Hippocampal formation (tissue), 2 donors: ENCODE results near the gene GDF7.
"Not testable (repeated sequence)": the region's sequence is repeated elsewhere in the genome, so short reads cannot be mapped to it uniquely, and the experiment has no call there.

Experiments used
- DNase-seq, 2 donors: peaks; one replicate each; lab custom pipeline; 2025; lab: John Stamatoyannopoulos, UW

GDF7 gene

DNA sequence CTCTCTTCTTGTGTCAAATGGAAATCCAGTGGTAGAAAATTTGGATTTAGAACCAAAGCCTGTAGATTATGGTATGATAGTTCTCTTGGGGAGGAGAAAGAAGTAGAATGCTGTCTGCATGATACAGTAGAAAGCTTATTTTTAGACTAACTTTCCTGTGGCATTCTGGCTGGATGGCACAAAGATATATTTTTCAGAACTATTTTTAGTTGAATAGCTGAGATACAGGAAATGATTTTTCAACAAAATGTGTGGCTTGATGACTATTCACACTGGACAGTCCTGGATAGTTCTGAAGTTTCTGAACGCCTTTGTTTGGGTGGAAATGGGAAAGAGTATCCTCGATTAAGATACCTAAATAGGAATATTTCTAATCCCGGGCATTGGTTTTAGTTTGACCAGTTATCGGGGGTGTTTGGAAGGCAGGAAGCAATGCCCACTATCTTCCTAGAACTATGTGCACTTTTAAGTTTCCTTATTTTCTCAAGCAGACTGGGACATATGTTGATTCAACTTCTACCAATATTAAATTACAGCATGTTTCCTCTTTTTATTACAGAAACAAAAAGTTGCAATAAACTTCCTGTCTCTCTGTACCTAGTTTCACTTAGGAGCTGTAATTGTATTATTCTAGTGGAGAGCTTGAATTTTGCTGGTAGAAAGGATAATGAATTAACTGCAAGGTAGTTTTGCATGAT, 32.1 kb downstream of the GDF7 start:
- DNase-seq = no peak

DNA sequence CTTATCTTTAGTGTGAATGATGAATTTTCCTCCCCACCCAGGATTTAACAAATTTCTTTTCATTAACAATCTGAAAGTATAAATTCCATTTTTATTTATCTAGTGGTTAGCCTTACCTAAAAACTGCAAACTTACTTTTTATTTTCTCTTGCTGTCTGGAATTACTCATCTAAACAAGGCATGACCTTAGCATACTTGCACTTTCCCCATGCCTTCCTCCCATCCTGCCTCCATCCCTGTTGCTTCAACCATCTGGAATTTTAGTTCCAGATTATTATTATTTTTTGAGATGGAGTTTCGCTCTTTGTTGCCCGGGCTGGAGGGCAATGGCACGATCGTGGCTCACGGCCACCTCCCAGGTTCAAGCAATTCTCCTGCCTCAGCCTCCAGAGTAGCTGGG, 35.6 kb downstream of the GDF7 start:
- no peak for DNase-seq

DNA sequence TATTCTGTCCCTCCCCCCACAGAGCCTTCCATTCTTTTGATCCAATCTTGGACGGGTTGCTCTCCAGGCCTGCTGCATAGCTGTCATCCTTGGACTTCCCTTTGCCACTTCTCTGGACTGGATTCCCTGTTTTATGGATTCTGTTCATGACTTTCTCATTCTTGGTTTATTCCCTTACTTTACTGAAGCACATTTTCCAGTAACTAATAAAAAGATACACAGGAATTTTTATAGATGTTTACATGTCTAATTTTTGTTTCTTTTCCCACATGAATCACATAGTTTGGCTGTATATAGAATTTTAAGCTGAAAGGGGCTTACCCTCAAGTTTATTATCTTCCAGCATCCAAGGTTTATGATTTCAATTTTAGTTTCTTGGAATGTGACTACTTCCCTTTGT, 37.9 kb downstream of the GDF7 start:
- no peak for DNase-seq

DNA sequence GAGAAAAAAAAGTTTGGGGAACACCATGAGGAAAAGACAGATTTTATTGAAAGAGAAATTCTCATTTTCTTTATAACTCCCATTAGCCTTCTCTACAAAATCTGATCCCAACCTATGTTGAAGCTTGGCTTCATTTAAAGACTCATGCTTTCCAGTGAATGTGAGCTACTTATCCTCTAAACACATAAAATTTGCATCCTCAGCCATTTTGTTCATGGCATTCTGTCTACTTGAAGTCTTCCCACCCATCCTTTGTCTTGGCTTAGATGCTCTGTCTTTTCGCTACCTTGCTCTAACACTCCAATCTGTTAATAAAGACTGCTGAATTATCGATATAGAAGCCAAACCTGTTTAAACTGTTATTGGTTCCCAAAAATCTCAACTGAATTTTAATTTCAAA, 39.3 kb downstream of the GDF7 start:
- no peak for DNase-seq

DNA sequence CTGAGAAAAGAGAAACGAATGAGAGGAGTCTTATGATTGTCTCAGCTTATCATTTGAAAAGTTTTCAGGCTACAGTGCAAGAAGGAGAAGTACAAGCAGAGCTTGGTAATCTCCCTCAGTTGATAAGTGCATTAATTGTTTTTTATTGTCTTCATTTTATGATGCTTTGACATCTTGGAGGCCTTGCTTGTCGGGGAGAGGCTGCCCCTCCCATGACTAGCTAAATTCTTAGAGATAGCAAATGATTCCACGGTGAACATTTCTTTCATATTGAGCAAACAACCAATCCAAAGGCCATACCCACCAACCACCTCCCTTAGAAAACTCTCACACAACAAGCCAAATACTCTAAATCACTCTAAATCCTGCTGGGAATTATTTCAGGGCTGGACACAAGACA, 39.8 kb downstream of the GDF7 start:
- DNase-seq = no peak

DNA sequence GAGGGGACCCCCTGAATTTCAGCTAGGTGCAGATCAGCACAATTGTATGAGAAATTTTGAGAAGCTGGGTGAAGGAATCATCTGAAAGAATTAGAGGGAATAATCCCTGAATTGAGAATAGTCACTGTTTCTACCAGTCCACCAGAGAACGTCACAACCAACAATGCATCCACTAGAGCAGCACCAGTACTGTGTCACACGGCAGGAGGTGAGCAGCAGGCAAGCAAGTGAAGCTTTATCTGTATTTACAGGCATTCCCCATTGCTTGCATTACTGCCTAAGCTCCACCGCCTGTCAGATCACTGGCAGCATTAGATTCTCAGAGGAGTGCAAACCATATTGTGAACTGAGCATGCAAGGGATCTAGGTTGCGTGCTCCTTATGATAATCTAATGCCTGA, 40.7 kb downstream of the GDF7 start:
- no peak for DNase-seq

DNA sequence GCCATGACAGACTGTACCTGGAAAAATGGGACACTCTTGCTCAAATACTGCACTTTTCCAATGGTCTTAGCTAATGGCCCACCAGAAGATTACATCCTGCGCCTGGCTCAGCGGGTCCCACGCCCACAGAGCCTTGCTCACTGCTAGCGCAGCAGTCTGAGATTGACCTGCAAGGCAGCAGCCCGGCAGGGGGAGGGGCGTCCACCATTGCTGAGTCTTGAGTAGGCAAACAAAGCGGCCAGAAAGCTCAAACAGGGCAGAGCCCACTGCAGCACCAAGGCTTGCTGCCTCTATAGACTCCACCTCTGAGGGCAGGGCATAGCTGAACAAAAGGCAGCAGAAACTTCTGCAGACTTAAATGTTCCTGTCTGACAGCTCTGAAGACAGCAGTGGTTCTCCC, 44.7 kb downstream of the GDF7 start:
- not testable (repeated sequence) for DNase-seq

DNA sequence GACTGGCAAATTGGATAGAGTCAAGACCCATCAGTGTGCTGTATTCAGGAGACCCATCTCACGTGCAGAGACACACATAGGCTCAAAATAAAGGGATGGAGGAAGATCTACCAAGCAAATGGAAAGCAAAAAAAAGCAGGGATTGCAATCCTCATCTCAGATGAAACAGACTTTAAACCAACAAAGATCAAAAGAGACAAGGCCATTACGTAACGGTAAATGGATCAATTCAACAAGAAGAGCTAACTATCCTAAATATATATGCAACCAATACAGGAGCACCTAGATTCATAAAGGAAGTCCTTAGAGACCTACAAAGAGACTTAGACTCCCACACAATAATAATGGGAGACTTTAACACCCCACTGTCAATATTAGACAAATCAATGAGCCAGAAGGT, 46.6 kb downstream of the GDF7 start:
- not testable (repeated sequence) for DNase-seq

DNA sequence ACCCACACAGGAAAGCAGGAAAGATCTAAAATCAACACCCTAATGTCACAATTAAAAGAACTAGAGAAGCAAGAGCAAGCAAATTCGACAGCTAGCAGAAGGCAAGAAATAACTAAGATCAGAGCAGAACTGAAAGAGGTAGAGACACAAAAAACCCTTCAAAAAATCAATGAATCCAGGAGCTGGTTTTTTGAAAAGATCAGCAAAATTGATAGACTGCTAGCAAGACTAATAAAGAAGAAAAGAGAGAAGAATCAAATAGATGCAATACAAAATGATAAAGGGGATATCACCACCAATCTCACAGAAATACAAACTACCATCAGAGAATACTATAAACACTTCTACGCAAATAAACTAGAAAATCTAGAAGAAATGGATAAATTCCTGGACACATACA, 47.5 kb downstream of the GDF7 start:
- not testable (repeated sequence) for DNase-seq

DNA sequence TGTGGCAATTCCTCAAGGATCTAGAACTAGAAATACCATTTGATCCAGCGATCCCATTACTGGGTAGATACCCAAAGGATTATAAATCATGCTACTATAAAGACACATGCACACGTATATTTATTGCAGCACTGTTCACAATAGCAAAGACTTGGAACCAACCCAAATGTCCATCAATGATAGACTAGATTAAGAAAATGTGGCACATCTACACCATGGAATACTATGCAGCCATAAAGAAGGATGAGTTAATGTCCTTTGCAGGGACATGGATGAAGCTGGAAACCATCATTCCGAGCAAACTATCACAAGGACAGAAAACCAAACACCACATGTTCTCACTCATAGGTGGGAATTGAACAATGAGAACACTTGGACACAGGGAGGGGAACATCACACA, 49.2 kb downstream of the GDF7 start:
- DNase-seq = not testable (repeated sequence)

DNA sequence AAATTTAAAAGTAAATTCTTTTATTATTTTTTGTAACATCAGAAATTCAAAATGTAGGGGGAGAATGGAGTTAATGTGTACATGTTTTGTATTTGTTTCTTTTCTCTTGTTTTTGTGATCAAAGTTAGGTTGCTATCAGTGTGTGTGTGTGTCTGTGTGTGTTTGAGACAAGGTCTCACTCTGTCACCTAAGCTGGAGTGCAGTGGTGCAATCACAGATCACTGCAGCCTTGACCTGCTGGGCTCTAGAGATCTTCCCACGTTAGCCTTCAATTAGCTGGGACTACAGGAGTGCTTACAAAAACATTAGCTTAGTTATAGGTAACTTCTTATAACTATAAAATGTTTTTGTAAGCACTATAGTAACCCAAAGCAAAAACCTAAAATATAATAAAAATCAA, 50.7 kb downstream of the GDF7 start:
- DNase-seq = no peak

DNA sequence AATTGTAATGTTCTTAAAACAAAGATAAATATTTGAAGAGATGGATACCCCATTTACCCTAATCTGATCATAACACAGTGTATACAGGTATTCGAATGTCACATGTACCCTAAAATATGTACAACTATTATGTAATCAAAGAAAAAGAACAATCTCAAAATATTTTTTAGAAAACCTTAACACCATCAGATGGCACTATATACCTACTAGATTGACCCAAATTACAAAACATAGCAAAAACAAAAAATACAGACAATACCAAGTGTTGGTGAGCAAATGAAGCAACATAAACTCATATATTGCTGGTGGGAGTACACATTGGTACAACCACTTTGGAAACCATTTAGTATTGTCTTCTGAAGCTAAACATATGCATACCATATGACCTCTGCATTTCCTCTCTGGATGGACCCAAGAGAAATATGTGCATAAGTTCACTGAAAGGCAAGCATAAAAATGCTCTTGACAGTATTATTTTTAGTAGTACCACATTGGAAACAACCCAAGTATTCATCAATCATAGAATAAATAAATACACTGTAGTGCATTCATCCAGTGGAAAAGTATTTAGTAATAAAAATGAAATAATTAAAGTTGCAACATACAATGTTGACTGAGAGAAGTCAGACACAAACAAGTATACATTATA, 55.8 kb downstream of the GDF7 start:
- no peak for DNase-seq

DNA sequence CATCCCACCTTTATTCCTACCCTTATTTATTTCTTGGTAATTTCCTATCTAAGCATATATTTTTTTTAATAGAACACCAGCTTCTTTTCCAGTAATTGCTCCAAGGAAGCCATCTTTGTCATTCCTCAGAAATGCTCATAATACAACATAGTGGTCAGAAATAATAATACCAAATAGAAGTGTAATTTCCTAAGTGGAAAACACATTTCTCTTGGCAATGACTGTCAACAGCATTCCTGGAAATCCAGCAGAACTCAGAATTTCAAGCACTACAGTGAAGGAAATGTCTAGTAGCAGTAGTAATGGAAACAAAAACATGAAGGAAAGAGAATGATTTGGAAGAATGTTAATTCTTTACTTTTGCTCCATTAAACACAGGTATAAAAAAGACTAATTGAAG, 56.6 kb downstream of the GDF7 start:
- DNase-seq = no peak

DNA sequence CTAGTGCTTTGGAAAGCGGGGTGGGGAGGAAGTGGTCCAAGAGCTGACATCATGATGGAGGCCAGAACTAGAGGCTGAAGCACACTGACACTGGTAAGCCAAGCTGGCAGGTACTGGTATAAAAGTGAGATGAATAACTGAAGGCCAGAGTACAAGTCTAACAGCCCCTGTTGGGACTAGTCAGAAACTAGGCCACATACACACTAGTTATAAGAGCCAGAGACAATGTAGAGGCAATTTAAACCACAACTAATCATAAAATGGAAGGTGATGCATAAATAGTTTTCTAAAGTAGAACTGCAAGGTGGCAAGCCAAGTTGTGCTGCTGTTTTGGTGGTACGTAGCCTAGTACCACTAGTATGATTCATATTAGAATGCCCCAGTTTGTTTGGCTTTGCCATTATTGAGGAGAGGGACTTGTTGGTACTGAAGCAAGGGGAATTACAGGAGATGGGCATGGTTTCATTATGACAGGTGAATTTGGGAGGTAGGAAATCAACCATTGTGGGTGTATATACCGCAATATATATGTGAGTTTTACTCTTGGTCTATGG, 57.6 kb downstream of the GDF7 start:
- no peak for DNase-seq

DNA sequence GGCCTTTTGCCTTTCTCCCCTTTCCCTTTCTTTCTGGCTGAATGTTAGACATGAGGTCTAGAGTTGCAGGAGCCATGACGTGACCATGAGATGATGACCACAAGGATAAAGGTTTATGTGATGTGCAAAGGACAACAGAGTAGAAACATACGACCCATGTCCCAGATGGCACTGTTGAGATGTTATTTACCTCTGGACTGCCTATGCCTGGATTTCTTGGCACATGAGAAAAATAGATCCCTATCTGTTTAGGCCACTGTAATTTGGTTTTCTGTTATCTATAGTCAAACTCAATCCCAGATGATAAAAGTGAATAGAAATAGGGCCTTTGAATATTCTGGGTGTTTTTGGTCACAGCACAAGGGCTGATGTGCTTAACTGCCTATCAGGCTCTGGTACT, 58.8 kb downstream of the GDF7 start:
- DNase-seq = no peak

DNA sequence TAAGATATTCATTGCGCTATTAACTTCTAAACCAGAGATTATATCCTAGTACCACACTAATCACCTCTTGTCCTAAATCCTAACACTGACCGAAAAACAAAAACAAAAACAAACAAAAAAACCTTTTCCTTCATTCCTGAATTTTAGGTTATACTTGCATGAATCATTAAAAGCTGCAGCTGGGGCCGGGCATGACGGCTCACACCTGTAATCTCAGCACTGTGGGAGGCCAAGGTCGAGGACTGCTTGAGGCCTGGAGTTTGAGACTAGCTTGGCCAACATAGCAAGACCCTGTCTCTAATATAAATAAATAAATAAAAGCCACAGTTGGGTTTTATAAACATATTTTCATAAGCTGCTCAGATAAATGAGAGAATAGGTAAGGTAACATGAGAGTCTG, 60.0 kb downstream of the GDF7 start:
- no peak for DNase-seq

DNA sequence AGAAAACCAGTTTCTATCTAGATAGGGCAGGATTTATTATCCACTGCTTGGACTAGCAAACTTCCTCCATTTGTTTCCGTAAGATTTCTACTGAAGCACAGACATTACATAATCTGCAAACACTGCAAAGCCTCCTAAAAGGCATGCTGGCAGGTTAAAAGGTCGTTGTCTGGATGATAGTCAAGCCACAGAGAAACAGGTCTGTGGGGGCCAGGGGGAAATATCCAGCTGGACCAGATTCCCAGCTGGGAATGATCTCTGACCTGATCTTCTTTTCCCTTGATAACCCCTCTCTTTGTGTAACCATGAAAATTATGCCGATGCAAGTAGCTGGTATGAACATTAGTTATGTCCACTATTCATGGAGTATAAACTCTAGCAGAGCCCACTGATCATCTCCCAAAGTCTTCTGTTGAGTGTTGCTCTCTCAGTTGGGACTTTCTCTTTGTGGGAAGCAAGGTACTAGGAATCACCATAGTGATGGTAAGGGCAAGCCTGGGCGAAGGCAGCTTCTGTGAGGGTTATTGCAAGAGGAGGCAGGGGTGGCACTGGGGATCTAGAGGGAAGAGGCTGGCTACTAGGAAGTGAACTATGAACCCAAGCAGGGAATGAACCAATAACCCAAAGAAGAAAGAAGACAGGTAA, 61.3 kb downstream of the GDF7 start:
- DNase-seq = no peak
